Osteocyte (in vitro differentiated cells): Measurements from ENCODE around the gene ADGRL2. TPM values are rescaled to one million over a fixed set of nuclear protein-coding genes. Genes with fewer than 3 reads are reported as not detected.

Experiments
- DNase-seq: peaks from one replicate; pipeline ENCODE4 v3.0.0; 2021; ENCODE audit warnings: mixed read lengths; ENCODE audit not compliant: unreplicated experiment; ENCODE audit errors: extremely low spot score
- H3K27ac Mint-ChIP-seq: one replicate; pipeline ENCODE4 v1.8.0; 2021; ENCODE audit warnings: mild to moderate bottlenecking, mixed read lengths; ENCODE audit not compliant: unreplicated experiment
- H3K27me3 Mint-ChIP-seq: one replicate; pipeline ENCODE4 v1.8.0; 2021; ENCODE audit warnings: mixed read lengths; ENCODE audit not compliant: unreplicated experiment
- H3K36me3 Mint-ChIP-seq: one replicate; pipeline ENCODE4 v1.8.0; 2021; ENCODE audit warnings: mixed read lengths; ENCODE audit not compliant: unreplicated experiment
- H3K4me1 Mint-ChIP-seq: one replicate; pipeline ENCODE4 v1.8.0; 2021; ENCODE audit warnings: mixed read lengths; ENCODE audit not compliant: unreplicated experiment
- H3K4me3 Mint-ChIP-seq: one replicate; pipeline ENCODE4 v1.8.0; 2021; ENCODE audit warnings: mild to moderate bottlenecking, moderate library complexity, mixed read lengths; ENCODE audit not compliant: unreplicated experiment
- H3K9me3 Mint-ChIP-seq: one replicate; pipeline ENCODE4 v1.8.0; 2021; ENCODE audit warnings: mixed read lengths; ENCODE audit not compliant: unreplicated experiment
- CTCF ChIP-seq: fragments of 200-600 bp; sonication (generic); IDR thresholded peaks from 2 replicates; pipeline ENCODE4 v1.5.0; 2021; ENCODE audit warnings: antibody characterized with exemption, mild to moderate bottlenecking, moderate library complexity
- total RNA-seq: library from RNA; stranded (reverse); gene quantifications from 2 replicates; pipeline ENCODE4 v1.2.1, GENCODE V29; 2021

The ADGRL2 gene
- total RNA-seq, 1 donor from 2014 or later, result 76.3 TPM

GRCh38 chr1:82000221-82000620 lies 199.5 kb downstream of the ADGRL2 start:
- H3K4me3 Mint-ChIP-seq, result no peak overlapping the region
- no peak for TF ChIP-seq CTCF
- H3K27ac Mint-ChIP-seq, result no peak overlapping the region
- no peaks in the 10 kb centered on the region for H3K27me3 Mint-ChIP-seq
- no peaks in the 10 kb centered on the region for H3K36me3 Mint-ChIP-seq
- no peaks in the 10 kb centered on the region for H3K9me3 Mint-ChIP-seq
- no peak for DNase-seq
- peaks cover 14% of the 10 kb centered on the region for H3K4me1 Mint-ChIP-seq

GRCh38 chr1:82001345-82001744 lies 200.6 kb downstream of the ADGRL2 start:
- Mint-ChIP-seq H3K9me3 (no peaks in the 10 kb centered on the region), H3K4me3 (no peak overlapping the region), H3K36me3 (no peaks in the 10 kb centered on the region), H3K27ac (no peak overlapping the region), H3K27me3 (no peaks in the 10 kb centered on the region), H3K4me1 (peaks cover 14% of the 10 kb centered on the region)
- no peak for TF ChIP-seq CTCF
- no peak for DNase-seq

- no peaks in the 10 kb centered on the region for H3K36me3 Mint-ChIP-seq
- H3K9me3 Mint-ChIP-seq, result no peaks in the 10 kb centered on the region
- peaks cover 7% of the 10 kb centered on the region for H3K4me1 Mint-ChIP-seq
- TF ChIP-seq CTCF, result no peak
- no peak for DNase-seq
- no peaks in the 10 kb centered on the region for H3K27me3 Mint-ChIP-seq
- H3K4me3 Mint-ChIP-seq, result no peak overlapping the region
- H3K27ac Mint-ChIP-seq, result no peak overlapping the region
Observed at GRCh38 chr1:82007804-82008203, 207.1 kb downstream of the ADGRL2 start.

GRCh38 chr1:82013702-82014101 lies 213.0 kb downstream of the ADGRL2 start:
- no peaks in the 10 kb centered on the region for H3K27me3 Mint-ChIP-seq
- no peak for DNase-seq
- peak; percentile 42 for TF ChIP-seq CTCF
- no peaks in the 10 kb centered on the region for H3K36me3 Mint-ChIP-seq
- no peaks in the 10 kb centered on the region for H3K9me3 Mint-ChIP-seq
- peaks cover 6% of the 10 kb centered on the region for H3K4me1 Mint-ChIP-seq
- H3K27ac Mint-ChIP-seq, result no peak overlapping the region
- H3K4me3 Mint-ChIP-seq, result no peak overlapping the region

- no peaks in the 10 kb centered on the region for H3K27me3 Mint-ChIP-seq
- H3K9me3 Mint-ChIP-seq, result peaks cover 5% of the 10 kb centered on the region
- no peak overlapping the region for H3K27ac Mint-ChIP-seq
- H3K36me3 Mint-ChIP-seq, result no peaks in the 10 kb centered on the region
- no peak for TF ChIP-seq CTCF
- DNase-seq, result no peak
- no peak overlapping the region for H3K4me3 Mint-ChIP-seq
- no peaks in the 10 kb centered on the region for H3K4me1 Mint-ChIP-seq
Observed at GRCh38 chr1:82015444-82015843, 214.7 kb downstream of the ADGRL2 start.
